HG03064 (cell line): Measurements from ENCODE around the gene CACNA1C.

Source experiments
- ATAC-seq: cut with Tn5 transposase; IDR thresholded peaks from one replicate; pipeline ENCODE4 v1.9.1; 2021; ENCODE audit warnings: low read depth; ENCODE audit not compliant: unreplicated experiment

Gene CACNA1C

DNA sequence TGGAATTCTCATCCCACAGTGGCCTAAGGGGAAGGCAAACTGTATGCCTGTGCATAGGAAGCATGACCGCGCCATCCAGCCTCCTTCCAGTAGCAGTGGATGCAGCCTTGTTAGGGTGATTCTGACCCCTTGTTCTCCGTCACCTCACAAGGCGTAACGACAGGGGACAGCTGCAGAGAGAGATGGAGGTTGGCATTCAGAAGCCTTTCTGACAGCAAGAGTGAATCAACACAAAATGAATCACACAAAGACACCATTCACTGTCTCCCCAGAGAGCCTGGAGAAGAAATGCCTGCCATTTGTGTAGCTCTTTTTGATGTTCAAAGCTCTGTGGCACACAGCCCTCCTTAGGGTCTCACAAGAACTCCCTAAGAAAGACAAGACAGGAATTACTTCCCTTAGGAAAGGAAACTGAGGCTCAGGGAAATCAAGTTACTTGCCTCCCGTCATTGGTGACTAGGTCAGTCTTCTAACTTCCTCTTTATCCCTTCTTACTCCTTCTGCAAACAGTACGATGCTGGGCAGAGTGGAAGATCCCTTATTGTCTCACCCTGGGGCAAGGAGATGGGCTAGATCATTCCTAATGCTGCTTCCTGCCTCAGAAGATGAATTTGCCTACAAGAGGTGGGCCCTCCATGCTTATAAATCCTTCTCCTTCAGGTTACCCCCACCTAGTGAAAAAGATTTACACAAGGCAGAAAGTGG, 280.9 kb downstream of the CACNA1C start:
- ATAC-seq: no peak

DNA sequence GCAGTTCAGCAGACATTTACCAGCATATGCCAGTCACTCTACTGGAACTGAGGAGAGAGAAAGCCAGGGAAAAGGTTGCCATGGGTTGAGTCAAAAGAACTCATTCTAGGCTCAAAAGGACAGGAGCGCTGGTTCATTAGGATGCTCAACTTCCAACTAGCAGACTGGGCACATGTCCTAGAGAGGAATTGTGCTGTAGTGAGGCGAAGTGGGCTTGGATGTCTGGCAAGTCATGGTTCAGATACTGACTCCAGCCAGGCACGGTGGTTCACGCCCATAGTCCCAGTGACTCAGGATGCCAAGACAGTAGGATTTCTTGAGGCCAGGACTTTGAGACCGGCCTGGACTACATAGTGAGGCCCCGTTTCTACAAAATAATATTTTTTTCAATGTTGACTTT, 281.5 kb downstream of the CACNA1C start:
- no peak for ATAC-seq

DNA sequence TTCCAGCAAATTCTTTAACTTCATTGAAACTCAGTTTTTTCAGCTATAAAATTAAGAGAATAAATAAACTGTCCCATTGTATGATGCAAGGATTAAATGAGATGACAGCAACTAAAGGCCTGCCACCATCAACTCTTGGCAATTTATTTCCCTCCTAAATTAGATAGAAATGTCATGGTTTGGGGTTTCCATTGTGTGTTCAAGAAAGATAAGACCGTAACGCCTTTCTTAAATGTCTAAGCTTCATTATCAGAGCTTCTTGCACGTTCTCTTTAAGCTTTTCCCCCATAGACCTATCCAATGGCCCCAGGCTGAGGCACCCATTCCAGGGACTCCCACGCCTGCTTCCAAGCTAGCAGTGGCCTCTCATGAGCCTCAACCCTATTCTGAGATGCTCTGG, 281.9 kb downstream of the CACNA1C start:
- ATAC-seq: no peak

DNA sequence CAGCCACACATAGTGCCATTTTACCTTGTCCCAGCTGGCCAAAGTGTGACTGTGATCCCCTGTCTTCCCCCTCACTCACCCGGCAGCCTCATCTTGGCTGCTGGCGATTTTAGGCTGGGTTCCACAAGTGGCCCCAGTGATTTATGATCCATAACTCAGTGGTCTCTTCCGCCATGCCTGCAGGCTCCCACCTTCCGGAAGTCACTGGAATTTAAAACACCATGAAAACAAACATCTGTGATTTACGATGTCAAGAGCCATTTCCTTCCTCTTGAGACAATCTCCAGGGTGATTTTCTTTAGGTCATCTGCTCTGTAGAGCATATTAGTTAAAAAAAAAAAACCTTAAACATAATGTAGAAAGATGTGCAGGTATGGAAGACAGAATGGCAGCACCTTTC, 282.3 kb downstream of the CACNA1C start:
- ATAC-seq: no peak

DNA sequence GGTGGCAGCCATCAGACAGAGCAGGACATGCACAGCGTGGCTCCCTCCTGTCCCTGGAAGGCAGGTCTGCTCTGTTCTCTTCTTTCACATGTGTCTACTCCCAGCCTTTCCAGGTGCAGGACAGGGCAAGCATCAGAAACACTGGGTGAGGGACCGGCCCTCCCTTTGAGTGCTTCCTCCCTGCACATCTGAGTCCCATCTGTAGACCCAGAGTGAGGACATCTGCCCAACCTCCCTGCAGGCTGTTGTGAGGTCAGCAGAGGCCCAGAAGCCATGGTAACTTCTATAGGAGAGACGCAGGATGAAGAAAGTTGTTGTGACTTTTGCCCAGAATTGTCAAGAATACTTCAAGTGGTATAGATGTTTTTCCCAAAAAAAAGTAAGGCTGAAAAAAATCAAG, 282.7 kb downstream of the CACNA1C start:
- no peak for ATAC-seq

DNA sequence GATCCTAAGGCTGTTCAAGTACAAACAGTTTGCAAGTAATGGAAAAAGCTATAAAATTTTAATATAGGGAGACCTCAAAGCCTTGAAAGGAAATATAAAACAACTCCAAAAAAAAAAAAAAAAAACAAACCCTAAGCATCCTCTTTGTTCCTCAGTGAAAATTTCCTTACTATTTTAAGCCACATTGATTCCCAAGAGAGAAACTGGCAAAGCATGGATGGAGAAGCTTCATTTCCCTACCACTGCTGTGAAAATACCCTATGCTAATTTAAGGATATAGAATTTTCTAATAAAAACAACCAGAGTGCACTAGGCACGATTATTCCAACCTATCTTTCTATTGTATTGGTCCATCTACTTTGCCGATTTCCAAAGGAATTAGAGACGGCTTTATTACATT, 283.1 kb downstream of the CACNA1C start:
- no peak for ATAC-seq

DNA sequence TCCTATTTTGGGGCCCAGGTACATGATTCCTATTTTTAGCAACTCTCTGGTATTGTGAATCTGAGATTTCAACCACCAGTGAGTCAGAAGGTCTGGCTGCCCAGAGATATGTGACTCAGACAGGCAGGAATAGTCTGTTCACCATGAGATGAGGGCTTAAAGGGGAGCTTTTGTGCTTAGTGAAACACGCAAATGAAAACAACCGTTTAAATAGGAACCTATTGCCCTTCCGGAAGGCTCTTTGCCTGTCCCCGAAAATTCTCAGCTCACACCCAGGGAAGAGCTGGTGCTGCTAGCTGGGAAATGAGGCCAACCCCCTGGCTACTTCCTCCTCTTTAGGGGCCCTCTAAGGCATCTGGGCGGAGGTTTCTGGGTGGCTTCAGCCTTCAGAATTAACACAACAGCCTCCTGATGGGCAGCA, 283.6 kb downstream of the CACNA1C start:
- ATAC-seq: peak; percentile 91

DNA sequence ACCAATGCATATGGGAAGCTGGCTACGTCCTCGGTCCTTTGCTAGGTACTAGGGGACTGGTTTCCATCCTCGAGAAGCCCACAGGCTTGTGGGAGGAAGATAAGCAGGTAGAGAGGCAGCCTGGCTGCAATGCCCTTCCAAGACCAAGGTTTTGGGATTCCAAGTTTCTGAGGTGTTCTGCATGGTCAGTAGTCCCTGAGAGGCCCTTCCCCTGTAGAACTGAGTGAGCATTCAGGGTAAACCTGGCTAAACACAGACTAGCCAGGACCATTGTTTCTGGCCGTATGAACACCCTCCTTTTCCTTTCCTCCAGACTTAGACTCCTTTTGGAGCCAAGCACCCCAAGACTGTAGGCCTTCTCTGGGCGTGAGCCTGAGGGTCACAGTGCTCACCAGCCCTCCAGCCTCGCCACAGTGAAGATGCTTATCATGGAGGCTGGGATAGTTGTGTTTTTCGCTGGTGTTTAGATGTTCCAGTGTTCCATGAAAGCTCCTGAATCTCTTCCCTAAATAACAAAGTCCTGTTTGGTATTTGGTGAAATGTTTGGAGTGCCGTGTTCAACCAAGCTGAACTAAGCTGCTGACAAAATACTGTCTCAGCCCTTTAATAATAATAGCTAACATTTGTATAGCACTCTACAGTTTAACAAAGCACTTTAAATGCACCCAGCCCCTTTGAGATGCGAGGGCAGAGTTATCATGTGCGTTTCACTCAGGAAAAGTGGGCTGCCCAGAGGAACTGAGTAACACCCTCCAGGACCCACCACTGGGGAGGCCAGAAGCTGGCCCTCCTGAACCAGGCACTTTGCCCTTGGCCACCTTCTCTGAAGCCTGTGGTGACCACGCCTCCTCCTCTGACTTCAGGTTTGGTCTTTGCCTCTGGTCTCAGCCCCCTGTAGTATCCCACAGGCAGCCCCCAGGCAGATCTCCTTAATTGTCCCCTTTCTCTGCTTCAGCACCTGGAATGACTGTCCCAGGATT, 284.5 kb downstream of the CACNA1C start:
- ATAC-seq: no peak

DNA sequence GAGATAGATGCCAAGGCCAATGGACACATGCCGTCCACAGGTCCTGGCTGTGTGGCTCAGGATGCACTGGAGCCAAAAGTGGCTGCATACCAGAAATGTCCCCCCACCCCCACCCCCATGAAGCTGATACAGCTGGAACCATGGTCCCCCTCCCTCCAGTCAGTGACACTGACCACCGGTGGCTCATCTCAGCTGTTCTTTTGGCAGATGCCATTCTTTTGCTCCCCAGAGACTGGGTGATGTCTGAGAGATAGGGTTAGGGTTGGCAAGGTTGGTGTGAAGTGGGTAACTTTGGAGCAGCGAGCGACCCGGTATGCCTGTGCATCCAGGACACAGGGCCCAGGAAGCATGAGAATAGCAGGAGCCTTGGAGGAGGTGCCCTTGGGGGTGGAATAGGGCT, 285.6 kb downstream of the CACNA1C start:
- ATAC-seq: no peak

DNA sequence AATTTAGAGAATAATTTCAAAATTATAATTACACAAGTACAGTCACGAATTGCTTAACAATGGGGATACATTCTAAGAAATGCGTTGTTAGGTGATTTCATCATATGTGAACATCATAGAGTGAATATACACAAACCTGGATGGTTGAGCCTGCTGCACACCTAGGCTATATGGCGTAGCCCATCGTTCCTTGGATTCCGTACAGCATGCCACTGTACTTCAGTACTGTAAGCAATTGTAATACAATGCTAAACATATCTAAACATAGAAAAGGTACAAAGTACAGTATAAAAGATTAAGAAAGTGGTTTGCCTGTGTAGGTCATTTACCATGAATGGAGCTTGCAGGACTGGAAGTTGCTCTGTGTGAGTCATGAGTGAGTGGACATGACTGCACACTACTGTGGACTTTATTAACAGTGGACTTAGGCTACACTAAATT, 286.2 kb downstream of the CACNA1C start:
- no peak for ATAC-seq

DNA sequence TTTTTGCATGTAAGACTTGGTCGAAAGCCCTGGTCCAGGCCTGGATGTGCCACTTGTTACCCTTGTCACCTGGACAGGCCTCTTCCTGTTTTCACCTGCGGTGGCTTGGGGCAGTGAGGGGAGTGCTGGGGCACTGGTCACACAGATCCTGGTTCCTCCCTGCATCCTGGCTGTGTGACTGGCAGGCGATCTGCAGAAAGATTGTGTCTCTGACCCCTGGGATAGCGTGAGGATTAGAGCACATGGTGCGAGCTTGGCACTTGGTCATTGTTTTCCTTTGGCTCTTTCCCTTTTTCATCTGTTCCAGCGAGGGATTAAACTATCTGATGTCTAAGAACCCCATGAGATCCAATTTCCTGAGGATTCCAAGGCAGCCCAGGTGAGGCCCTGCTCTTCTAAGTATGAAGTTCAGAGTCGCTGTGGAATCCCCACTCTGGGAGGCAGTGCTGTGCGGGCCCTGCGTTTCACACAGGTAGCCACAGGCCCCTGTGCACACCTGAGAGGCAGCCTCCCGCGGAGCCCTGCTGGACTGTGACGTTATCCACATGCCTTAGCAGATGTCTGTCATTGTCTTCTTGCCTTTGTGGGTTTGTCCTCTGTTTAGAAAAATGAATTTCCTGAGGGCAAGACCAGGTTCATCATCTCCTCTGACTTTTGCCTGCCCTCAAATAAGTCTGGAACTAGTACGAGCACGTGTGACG, 288.4 kb downstream of the CACNA1C start:
- no peak for ATAC-seq

DNA sequence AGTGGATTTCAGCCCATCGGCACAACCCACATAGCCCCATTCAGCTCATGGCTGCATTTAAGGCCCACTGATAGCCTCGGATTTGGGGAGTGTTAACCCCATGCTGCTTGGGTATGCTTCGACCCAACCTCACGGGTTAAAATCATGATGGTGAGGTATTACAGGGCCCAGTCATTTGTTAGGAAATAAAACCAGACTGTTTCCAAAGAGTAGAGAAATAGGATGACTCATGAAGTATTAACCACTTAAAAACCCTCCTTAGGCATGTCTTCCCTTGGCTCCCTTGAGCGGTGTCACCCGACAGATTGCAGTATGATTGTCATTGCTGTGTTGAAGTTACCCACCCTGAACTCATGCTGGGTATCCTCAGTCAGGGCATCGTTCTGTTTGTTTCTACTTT, 289.1 kb downstream of the CACNA1C start:
- ATAC-seq: no peak

DNA sequence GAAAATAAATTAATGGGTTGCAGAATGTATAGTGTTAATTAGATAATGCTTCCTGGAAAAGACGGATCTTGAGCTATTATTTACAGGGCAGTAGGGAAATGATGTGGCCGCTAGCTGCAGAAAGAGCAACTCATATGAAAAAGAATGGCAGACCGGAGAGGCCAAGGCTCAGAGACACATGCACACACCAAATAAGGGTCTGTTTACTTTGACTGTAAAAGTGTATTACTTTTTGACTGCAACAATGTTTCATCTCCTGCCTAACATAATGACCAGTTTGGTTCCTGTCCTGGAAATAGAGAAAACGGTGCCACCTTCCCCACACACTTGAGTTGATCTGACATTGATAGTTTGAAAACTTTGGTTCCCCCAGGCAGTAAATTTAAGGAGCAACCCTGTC, 290.9 kb downstream of the CACNA1C start:
- no peak for ATAC-seq

DNA sequence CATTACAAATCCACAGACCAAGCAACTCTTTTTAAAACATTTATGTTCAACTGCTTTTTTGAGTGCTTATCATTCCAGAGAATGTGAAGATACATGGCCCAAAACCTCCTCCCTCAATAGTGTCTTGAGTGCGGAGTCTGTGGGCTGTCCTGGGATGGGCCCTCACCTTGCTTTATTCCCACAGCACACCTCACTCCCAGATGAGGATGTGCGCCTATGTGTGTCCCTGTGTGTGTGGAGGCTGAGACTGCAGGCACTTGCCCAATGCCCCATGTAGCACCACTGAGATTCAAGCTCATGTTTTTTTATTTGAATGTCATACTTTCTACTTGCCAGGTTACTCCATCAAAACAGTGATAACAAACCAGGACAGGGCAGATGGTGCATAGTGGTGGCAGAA, 291.7 kb downstream of the CACNA1C start:
- no peak for ATAC-seq

DNA sequence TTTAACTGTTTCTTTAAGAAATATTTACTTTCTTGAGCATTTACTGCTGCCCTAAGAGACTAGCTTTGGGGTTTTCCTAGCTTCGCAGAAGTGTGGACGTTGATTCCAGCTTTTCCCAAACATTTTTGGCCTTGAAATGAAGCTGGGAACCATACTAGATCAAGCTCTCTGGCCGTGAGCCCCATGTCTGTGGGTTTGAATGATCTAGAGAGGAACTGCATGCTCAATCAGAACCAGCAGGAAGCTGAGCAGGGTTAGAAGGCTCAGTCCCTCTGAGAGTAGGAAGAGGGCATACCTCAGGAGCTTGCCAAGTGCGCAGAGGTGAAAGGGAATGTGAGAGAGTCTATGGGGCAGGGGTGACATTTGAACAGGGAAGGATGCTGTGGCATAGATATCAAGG, 292.1 kb downstream of the CACNA1C start:
- ATAC-seq: no peak

DNA sequence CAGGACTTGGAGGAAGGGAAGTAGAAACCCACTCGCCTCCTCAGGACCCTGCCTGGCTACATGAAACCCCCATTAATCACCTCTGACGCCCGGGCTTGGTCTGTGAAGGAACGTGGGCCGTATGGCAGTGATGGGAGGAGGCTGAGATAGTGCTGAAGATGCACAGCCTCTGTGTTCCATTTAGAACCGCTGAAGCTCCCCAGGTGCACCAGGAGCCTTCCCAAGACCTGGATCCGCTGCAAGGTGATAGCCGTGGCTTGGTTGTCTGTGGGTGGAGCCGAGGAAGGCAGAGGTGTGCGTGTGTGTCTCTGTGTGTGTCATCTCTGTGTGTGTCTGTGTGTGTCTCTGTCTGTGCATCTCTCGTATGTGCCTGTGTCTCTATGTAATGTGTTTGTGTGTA, 293.1 kb downstream of the CACNA1C start:
- ATAC-seq: no peak

DNA sequence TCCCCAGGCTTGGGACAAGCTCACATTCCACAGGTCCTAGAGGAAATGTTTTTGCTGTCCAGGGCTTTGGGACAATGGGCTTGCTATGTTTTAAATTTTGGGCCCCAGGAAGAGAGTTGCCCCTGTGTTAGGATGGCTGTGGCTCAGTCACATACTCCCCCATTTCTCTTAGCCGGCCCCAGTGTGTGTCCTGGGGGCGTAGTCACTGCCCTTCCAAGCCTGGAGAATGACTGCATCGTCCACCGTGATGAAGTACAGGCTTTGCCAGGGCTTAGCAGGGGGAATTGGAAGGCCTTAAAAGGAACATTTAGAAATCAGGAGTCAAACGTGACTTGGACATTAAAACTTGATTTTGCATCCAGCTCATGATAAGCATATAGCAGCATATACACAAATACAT, 293.6 kb downstream of the CACNA1C start:
- ATAC-seq: no peak

DNA sequence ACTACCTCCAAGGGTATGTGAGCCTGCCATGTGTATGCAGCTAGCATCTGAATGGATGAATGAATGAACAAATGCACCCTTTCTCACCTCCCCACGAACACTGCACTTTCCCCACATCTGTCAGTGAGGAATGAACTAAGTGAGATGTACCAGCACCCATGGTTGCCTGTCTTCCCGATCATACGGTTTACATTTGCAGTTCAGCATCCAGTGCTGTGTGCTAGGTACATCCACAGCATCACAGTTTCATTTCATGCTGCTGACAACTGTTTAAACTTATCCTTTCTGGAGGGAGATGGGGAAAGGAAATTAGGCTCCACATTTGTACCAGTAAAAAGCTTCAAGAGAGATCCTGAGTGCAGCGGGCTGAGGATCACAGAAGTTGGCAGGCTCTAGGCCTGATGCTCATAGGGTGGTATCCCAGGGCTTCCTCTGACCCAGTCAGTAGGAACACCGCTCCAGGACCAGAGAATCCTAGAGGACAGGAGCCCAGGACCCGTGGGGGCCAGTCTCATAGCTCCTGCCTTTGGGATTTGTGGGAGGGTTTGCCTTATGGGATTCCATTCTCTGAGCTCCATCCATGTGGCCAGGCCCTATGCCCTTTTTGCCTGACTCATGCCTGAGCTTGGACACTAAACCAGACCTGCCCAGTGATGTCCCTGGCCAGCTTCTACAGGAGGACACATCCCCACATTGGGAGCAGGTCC, 294.5 kb downstream of the CACNA1C start:
- no peak for ATAC-seq

DNA sequence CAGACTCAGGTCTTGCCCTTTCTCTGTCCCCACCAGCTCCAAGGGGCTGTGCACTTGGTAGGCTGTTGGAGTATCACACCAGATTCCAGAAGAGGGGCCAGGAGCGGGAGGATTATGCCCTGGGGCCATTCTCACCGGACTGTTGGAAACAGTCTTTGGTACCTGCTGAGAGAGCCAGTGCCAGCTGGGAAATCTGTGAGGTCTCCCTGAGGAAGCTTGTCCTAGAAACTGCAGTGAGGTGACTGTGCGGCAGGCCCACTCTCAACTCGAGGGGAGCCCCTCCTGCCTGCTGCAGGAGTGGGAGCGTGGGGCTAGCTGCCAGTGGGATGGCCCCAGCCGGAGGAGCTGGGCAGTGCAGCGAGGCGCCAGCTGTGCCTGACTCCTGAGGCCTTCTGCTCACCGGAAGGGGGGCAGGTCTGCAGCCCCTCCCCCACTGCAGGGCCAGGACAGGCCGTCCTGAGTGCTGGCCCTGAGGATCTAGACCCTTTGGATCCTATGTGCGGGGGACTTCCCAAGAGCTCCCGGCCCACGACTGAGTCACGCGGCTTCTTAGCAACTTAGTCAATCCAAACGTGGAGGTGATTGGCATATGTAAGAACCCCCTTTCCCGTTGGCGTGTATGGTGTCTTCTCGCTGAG, 295.2 kb downstream of the CACNA1C start:
- no peak for ATAC-seq

DNA sequence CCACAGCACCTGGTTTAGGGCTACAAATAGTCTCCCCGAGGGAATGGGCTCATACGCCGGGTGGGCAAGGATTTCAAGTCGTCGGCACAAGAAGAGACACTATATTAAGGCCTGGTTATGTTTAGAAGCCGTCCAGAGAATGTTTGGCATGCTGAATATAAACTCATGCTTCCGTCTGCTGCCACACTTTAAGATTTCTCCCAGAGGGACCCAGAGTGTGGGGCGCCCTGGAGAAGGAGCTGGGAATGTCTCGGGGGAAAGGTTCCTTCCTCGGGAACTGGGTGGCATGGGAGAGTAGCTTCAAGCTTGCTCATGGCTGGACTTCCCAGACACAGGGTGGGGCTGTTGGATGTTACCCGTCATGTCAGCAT, 295.7 kb downstream of the CACNA1C start:
- no peak for ATAC-seq
